Measurements from ENCODE around the gene BIN1.

DNA sequence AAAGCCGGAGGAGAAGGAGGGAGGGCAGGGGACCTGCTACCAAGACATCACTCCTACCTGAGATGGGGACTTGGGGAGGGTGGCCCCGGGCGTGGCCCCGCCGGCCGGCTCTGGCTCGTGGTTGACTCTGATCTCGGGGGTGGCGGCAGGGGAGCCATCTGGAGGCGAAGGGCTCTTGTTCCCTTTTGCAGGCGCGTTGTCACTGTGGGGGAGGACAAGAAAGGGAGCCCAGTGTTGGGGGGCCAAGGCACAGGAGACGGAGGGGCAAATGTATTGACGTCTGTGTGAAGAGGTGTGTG lies 48.1 kb downstream of the BIN1 start:
- no peak for TF ChIP-seq POLR2A (IDR thresholded peaks at IDR 0.05)
- no peak for TF ChIP-seq CTCF (IDR thresholded peaks at IDR 0.05)

Data from thyroid gland (tissue), 4 donors.